ENCODE results near the gene RABGAP1. TPM values are rescaled to one million over a fixed set of nuclear protein-coding genes. Genes with fewer than 3 reads are reported as not detected.
A peak's percentile ranks its signal among the peaks of the same experiment; 100 is the strongest.

The RABGAP1 gene
- total RNA-seq, 1 donor from 2014 or later, result 43.1 TPM

- intact Hi-C loops (cut with DNase I), result no loop called here
- DNase-seq, result no peak
- no peak for ATAC-seq (ENCODE audit: poor library complexity)
Measured at GRCh38 chr9:122940454-122940748, 419 bp upstream of the RABGAP1 start.

- ATAC-seq (ENCODE audit: poor library complexity) (peak; percentile 5), DNase-seq (no peak)
- intact Hi-C loops (cut with DNase I), result no loop called here
Measured at GRCh38 chr9:122941582-122942234, 888 bp downstream of the RABGAP1 start.

DNA sequence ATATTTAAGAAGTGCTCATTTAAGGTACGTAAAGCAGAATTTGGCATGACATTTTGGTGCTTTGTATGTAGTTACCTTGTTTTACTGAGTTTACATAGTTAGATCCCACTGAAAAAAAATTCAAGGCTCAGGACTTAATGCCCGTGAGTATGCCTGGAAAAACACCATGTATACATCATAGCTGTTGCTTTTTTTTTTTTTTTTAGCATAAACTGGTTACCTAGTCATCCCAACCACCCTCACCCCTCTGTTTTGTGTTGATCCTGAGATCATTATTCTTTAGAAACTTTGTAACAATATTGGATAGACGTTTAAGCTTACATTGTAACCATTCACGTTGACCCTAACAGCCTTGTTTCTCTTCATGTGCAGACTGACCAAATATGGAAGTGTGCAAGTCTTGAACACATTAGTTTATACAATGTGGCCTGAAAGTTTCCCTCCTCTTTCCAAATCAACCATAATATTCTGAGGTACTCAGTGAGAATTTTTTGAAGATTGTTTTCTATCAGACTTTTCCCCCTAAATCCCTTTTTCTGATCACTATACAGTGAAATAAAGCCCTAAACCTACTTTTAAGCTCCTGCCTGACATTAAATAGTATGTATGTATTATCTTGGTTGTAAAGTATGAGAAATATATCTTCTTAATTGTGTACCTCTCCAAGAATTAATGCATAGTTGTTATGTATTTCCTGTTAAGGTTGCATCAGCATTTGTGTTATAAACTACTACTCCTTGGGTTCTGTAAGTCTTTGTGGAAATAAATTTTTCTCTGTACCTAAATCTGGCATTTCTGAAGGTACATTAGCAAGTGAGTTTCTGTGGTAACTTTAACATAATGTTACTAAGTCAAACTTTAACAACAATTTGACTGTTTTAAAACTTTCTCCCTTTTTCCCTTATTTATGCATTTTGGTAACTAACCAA, 4.4 kb downstream of the RABGAP1 start:
- intact Hi-C loops (cut with DNase I), result no loop called here
- ATAC-seq (ENCODE audit: poor library complexity), result no peak
- DNase-seq, result no peak

GRCh38 chr9:122946461-122947005, 5.7 kb downstream of the RABGAP1 start:
- ATAC-seq (ENCODE audit: poor library complexity), result no peak
- intact Hi-C loops (cut with DNase I), result no loop called here
- no peak for DNase-seq

DNA sequence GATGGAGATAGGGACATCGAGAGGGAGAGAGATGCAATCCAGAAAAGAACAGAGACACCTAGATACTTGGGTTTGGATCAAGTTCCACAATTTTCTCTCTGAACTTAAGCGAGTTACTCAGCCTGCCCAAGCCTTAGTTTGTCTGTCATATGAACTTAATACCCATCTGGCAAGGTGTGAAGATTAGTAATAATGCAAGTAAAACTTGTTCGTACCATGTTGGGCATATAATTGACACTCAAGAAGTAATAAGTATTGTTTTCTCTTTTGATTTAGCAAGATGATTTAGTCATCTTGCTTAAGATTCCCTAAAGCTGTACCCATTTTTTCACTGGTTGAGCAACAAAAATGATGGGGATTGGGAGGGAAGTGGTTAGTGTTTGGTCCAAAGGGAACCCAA, 7.5 kb downstream of the RABGAP1 start:
- ATAC-seq (ENCODE audit: poor library complexity) (no peak), DNase-seq (no peak)
- intact Hi-C loops (cut with DNase I), result no loop called here

- ATAC-seq (ENCODE audit: poor library complexity) (no peak), DNase-seq (no peak)
- intact Hi-C loops (cut with DNase I), result no loop called here
Measured at GRCh38 chr9:122949696-122950095, 8.9 kb downstream of the RABGAP1 start.

DNA sequence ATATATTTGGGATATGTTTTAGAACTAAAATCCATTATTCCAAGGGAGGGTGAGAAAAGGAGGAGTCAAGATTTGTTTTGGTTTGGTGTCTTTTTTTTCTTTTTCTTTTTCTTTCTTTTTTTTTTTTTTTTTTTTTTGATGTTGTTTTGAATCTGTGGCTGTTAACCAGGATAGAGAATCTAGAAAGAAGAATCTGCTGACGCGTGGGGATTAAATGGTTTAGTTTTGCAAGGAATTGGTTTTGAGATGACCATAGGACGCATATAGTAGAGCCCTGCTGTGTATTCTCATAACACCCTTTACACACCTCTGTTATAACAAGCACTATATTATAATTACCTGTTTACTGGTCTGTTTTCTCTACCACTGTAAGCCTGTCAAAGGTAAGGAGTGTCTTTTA, 9.4 kb downstream of the RABGAP1 start:
- DNase-seq, result no peak
- no peak for ATAC-seq (ENCODE audit: poor library complexity)
- intact Hi-C loops (cut with DNase I), result no loop called here

DNA sequence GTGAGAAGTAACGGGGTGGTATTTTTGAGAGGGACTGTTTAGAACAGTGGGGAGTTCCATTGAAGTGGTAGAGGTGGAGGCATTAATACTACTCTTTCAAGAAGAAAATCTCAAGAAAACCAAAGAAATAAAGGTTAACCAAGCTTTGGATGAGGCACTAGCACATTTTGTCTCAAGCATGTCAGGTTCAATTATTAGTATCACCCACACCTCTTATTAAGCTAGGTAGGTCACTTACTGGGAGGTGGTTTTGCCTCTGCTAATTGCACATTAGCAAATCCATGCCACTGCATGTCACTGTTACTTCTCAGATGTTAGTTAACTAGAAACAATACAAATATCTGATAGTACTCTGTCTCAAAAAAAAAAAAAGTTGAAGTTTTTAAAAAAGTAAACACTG, 10.2 kb downstream of the RABGAP1 start:
- ATAC-seq (ENCODE audit: poor library complexity), result peak; percentile 43
- DNase-seq, result no peak
- intact Hi-C loops (cut with DNase I), result no loop called here

DNA sequence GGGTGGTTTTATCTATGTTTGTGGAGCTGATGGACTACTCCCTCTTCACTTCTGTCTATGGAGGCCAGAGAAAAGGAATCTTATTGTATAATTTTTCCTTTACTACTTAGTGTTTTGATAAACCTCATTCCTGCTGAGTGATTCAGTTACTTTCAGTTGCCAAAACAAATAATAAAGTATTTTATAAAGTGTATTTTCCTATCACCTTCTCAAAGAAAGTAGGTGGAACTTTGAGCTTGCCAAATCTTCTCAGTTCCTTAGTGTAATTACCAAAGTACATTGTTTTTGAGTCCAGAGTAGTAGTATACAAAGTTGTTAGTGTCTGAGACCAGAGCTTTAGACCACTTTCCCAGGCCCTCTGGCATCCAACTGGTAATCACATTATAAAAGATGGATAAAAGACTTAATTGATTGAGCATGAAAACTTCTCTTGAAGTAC, 13.5 kb downstream of the RABGAP1 start:
- intact Hi-C loops (cut with DNase I), result no loop called here
- DNase-seq (no peak), ATAC-seq (ENCODE audit: poor library complexity) (no peak)

DNA sequence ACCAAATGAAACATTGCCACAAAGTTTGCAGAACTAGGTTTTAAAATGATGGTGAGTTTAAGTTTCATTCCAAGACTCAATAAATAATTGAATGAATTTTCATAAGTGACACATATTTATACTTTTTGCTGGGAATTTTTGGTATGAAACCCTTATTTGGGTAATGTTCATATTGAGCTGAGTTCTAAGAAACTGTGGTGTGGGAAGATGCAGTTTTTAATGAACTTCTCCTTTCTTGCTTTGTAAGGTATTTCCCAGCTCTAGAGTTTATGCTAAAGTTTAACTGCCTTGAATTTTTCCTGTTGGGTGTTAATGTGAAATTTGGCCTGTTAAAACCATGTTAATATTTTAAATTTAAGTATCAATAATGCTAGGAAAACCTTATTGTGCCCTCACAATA, 15.1 kb downstream of the RABGAP1 start:
- no peak for ATAC-seq (ENCODE audit: poor library complexity)
- no peak for DNase-seq
- intact Hi-C loops (cut with DNase I), result no loop called here

- no peak for DNase-seq
- ATAC-seq (ENCODE audit: poor library complexity), result no peak
- intact Hi-C loops (cut with DNase I), result no loop called here
Measured at GRCh38 chr9:122961139-122961538, 20.3 kb downstream of the RABGAP1 start.

GRCh38 chr9:122975196-122975595, 34.4 kb downstream of the RABGAP1 start:
- DNase-seq (no peak), ATAC-seq (ENCODE audit: poor library complexity) (no peak)
- intact Hi-C loops (cut with DNase I), result no loop called here

DNA sequence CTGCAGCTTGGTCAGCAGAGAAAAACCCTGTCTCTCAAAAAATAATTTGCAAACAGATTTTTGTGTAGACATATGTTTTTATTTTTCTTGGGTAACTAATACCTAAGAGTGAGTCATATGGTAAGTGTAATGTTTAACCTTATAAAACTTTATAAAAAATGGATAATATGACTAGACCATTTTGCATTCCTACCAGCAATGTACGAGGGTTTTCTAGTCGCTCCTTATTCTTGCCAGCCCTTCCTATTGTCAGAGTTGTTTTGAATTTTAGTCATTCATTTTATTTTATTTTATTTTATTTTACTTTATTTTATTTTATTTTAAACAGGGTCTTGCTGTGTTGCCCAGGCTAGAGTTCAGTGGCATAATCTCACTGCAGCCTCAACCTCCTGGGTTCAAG, 37.8 kb downstream of the RABGAP1 start:
- no peak for ATAC-seq (ENCODE audit: poor library complexity)
- DNase-seq, result no peak
- intact Hi-C loops (cut with DNase I), result no loop called here

DNA sequence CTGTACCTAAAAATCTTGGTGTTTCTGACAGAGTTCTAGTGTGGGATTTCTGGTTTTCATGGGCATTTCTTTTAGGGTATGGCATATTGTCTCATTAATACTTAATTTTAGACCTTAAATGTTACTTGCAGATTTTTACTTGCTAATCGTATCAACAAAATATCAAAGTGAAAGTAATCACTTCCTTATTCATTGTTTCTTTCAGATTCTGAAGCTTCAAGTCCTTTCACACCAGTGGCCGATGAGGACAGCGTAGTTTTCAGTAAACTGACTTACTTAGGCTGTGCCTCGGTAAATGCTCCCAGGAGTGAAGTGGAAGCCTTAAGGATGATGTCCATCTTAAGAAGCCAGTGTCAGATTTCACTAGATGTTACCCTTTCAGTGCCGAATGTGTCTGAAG, 45.2 kb downstream of the RABGAP1 start:
- intact Hi-C loops (cut with DNase I), result no loop called here
- ATAC-seq (ENCODE audit: poor library complexity) (no peak), DNase-seq (no peak)

- ATAC-seq (ENCODE audit: poor library complexity) (no peak), DNase-seq (no peak)
- intact Hi-C loops (cut with DNase I), result no loop called here
Measured at GRCh38 chr9:122988141-122988540, 47.3 kb downstream of the RABGAP1 start.

GRCh38 chr9:122988920-122989621, 48.3 kb downstream of the RABGAP1 start:
- no peak for ATAC-seq (ENCODE audit: poor library complexity)

GRCh38 chr9:122991370-122991830, 50.6 kb downstream of the RABGAP1 start:
- intact Hi-C loops (cut with DNase I), result no loop called here
- ATAC-seq (ENCODE audit: poor library complexity) (peak; percentile 39), DNase-seq (no peak)

More at GRCh38 chr9:122988920-122989621, 48.3 kb downstream of the RABGAP1 start:
- DNase-seq, result no peak
- intact Hi-C loops (cut with DNase I), result no loop called here

- intact Hi-C loops (cut with DNase I), result no loop called here
- no peak for DNase-seq
- no peak for ATAC-seq (ENCODE audit: poor library complexity)
Measured at GRCh38 chr9:122996586-122996985, 55.8 kb downstream of the RABGAP1 start.

DNA sequence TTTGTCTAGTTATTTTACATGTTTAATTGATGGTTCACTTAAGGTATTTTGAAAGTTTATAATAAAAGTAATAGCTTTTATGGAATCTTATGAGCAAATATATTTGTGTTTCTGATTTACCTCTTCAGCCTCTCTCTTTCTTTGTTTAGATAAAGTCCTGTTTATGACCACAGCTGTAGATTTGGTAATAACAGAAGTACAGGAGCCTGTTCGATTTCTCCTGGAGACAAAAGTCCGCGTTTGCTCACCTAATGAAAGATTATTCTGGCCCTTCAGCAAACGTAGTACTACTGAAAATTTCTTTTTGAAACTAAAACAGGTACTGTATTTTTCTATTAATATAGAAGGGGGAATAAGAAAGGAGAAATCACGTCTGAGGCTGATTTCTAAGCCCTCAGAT, 57.6 kb downstream of the RABGAP1 start:
- intact Hi-C loops (cut with DNase I), result no loop called here
- no peak for DNase-seq
- no peak for ATAC-seq (ENCODE audit: poor library complexity)
